Transverse colon (tissue), 4 donors: ENCODE data around the gene INPP5F. TPM values are rescaled to one million over a fixed set of nuclear protein-coding genes. Genes with fewer than 3 reads are reported as not detected.
A peak's percentile ranks its signal among the peaks of the same experiment; 100 is the strongest.

ENCODE experiments used
- DNase-seq: peaks from one replicate; pipeline ENCODE4 v3.0.0-alpha.2; 2019
- H3K27ac ChIP-seq, 4 donors: fragments of 200-600 bp; sonication (generic); 2 replicates each; pipeline ENCODE4 v1.5.1; 2016 to 2018; ENCODE audit warnings: inconsistent platforms in 4 of 4
- H3K27me3 ChIP-seq: fragments of 200-600 bp; sonication (generic); 2 replicates; pipeline ENCODE4 v1.5.1; 2017; ENCODE audit warnings: inconsistent platforms
- H3K36me3 ChIP-seq, 4 donors: fragments of 200-600 bp; sonication (generic); 2 replicates each; pipeline ENCODE4 v1.5.1; 2017 to 2019; ENCODE audit warnings: inconsistent platforms in 4 of 4
- H3K4me1 ChIP-seq, 4 donors: fragments of 200-600 bp; sonication (generic); 2 replicates each; pipeline ENCODE4 v1.5.1; 2017 to 2020; ENCODE audit warnings: inconsistent platforms in 4 of 4
- H3K4me3 ChIP-seq, 4 donors: fragments of 200-600 bp; sonication (generic); 1 replicate in 1 of 4; 2 replicates in 3 of 4; pipeline versions ENCODE4 v1.5.1 to v1.6.1; 2017 to 2019; ENCODE audit warnings: inconsistent platforms in 4 of 4
- H3K9me3 ChIP-seq, 2 donors: fragments of 200-600 bp; sonication (generic); 2 replicates each; pipeline ENCODE4 v1.5.1; 2017 to 2019; ENCODE audit warnings: inconsistent platforms in 2 of 2
- EP300 ChIP-seq: sonication (generic); formaldehyde crosslinking; IDR thresholded peaks from one replicate; pipeline ENCODE4 v1.6.1; 2017; ENCODE audit warnings: antibody characterized with exemption, low read depth
- POLR2A ChIP-seq: fragments of 450-650 bp; IDR thresholded peaks from one replicate; pipeline ENCODE4 v1.6.1; 2016; ENCODE audit warnings: antibody characterized with exemption, mild to moderate bottlenecking, moderate library complexity
- POLR2AphosphoS5 ChIP-seq, 3 donors: sonication (generic); formaldehyde crosslinking; IDR thresholded peaks; one replicate each; pipeline ENCODE4 v1.6.1; 2016; ENCODE audit warnings: antibody characterized with exemption in 3 of 3
- WGBS, 2 donors: methylation state at CpG; one replicate each; pipeline ENCODE4 v1.1.5; 2018; ENCODE audit warnings: low coverage in 1 of 2; 5-methylcytosine and 5-hydroxymethylcytosine counted together
- in situ Hi-C, 4 donors: fragments of 200-750 bp; cut with MboI; loops; one replicate each; pipeline versions ENCODE4 v1.15.0 to v1.15.1; 2017; ENCODE audit warnings: low sequenced_read_pairs in 3 of 4, low pct_ligation_motif_present in 1 of 4, low pct_unique_long_range_greater_than_20kb in 1 of 4
- intact Hi-C: fragments of 100-400 bp; cut with DNase I; formaldehyde crosslinking; loops from one replicate; pipeline ENCODE4 v1.15.1; 2023; ENCODE audit warnings: low total_unique reads
- small RNA-seq, 4 donors: library from RNA; depleted of rRNA; stranded (forward); fragments of <200 nt; gene quantifications; one replicate each; pipeline ENCODE3, GENCODE V24; 2016
- total RNA-seq, 4 donors: library from RNA; depleted of rRNA; stranded (reverse); fragments of >200 nt; gene quantifications; one replicate each; pipeline ENCODE4 v1.1.0, GENCODE V29; 2016
- TF ChIP-seq, protein P1 (sequence below), 5 experiments: fragments of 200-600 bp in 3 of 5; fragments of 450-650 bp in 2 of 5; sonication (generic) in 3 of 5; IDR thresholded peaks; 1 replicate in 2 of 5; 2 replicates in 3 of 5; pipeline ENCODE4 v1.5.1; 2016 to 2017; ENCODE audit warnings: antibody characterized with exemption in 5 of 5, inconsistent platforms in 3 of 5, mild to moderate bottlenecking in 2 of 5, moderate library complexity in 1 of 5

Gene INPP5F
- total RNA-seq, 4 donors from 2014 or later = 11.6 to 24.6 (median 16.6) TPM

DNA sequence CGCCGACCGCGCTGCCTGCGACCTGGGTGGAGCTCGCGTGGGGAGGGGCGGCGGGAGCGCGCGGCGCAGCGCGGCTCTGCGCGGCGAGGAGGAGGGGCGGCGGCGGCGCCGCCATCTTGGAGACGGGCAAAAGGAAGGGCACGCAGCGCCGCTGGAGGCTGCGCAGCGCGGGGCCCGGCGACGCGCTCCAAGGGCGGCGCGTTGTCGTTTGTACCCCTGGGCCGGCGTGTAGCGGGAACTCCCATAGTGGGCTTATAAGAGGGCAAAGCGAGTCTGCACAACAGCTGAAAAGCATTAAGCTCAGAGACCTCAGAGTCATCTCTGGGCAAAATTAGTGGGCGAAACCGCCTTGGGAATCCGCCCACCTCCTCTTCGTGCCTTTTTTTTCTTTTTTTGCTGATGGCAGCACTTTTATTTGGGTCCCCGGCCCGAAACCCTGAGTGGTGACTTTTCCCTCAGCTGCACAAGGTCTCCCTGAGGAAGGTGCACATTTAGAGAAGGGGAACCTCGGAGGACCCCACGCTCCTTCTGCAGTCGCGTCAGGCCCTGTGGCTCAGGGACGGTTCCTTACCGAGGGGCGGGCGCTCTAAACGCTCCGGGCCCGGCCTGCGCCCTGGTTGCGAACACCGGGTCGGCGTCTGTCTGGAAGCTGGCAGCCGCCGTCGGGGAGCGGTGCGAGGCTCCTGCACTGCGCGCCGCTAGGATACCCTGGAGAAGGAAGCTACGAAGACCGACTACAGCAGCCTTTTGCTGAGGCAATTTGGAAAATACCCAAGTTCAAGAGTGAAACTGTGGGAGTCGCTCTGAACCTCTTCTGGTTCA, 147.2 kb downstream of the INPP5F start:
- peak overlapping the region; percentile 68 to 94 (median 84) for H3K4me3 ChIP-seq
- intact Hi-C loops = no loop called here
- 0 to 1% methylated on average over 2 to 73 of the region's 75 CpGs for WGBS, 2 donors
- no peaks in the 10 kb centered on the region for H3K9me3 ChIP-seq
- H3K36me3 ChIP-seq = no peaks in the 10 kb centered on the region
- no peak for TF ChIP-seq EP300
- TF ChIP-seq, protein P1, sequence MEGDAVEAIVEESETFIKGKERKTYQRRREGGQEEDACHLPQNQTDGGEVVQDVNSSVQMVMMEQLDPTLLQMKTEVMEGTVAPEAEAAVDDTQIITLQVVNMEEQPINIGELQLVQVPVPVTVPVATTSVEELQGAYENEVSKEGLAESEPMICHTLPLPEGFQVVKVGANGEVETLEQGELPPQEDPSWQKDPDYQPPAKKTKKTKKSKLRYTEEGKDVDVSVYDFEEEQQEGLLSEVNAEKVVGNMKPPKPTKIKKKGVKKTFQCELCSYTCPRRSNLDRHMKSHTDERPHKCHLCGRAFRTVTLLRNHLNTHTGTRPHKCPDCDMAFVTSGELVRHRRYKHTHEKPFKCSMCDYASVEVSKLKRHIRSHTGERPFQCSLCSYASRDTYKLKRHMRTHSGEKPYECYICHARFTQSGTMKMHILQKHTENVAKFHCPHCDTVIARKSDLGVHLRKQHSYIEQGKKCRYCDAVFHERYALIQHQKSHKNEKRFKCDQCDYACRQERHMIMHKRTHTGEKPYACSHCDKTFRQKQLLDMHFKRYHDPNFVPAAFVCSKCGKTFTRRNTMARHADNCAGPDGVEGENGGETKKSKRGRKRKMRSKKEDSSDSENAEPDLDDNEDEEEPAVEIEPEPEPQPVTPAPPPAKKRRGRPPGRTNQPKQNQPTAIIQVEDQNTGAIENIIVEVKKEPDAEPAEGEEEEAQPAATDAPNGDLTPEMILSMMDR (IDR thresholded peaks at IDR 0.05) = no peak
- TF ChIP-seq POLR2A = peak; percentile 59
- peak in 1 of 3 donors; percentile 69 for TF ChIP-seq POLR2AphosphoS5 (IDR thresholded peaks at IDR 0.05)
- DNase-seq = peak; percentile 91
- H3K27me3 ChIP-seq = no peaks in the 10 kb centered on the region
- peaks cover 17 to 36% (median 22%) of the 10 kb centered on the region in 4 donors for H3K4me1 ChIP-seq
- peak overlapping the region; percentile 89 to 98 (median 94) for H3K27ac ChIP-seq
- in situ Hi-C loops = loop anchor here in 1 of 4 donors (25.0 kb wide), 1 partner anchor 111 kb away; no protein-coding TSS in a partner anchor

DNA sequence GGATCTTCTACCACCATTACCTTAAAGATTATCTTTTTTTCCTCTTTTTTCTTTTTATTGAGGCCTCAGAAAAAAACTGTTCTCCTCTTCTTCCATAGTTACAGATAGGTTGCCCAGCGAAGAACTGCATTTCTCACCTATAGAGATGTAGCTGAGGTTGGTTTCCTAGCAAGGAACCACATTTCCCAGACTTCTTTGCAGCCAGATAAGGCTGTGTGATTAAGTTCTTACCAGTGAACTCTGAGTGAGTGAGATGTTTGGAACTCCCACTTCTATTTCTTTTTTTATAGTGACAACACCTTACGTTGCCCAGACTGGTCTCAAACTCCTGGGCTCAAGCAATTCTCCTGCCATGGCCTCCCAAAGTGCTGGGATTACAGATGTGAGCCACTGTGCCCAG, 152.7 kb downstream of the INPP5F start:
- TF ChIP-seq EP300 (no peak), POLR2A (no peak), POLR2AphosphoS5 (IDR thresholded peaks at IDR 0.05) (no peak)
- TF ChIP-seq, protein P1 (IDR thresholded peaks at IDR 0.05) = no peak
- peaks cover 5 to 6% (median 6%) of the 10 kb centered on the region in 4 donors for H3K4me1 ChIP-seq
- WGBS, 2 donors = 68 to 70% methylated on average over 2 of the region's 2 CpGs
- no peaks in the 10 kb centered on the region for H3K9me3 ChIP-seq
- H3K4me3 ChIP-seq = no peak overlapping the region
- no peak overlapping the region for H3K27ac ChIP-seq
- no peaks in the 10 kb centered on the region for H3K36me3 ChIP-seq
- in situ Hi-C loops = no loop called here
- no peaks in the 10 kb centered on the region for H3K27me3 ChIP-seq
- DNase-seq = no peak
- intact Hi-C loops = no loop called here

Small RNA genes lying within 50 kb of the gene (small RNA-seq; reads per million reads assigned to genes)
- 0 reads per million in 4 donors for gene RN7SL846P

Other genes with a start within 250 kb of the INPP5F start
- 10 to 100 TPM; 26.3 to 47.1 (median 38.8) TPM for gene RGS10, start 183.3 kb upstream of the INPP5F start, total RNA-seq
- gene TIAL1, start 129.1 kb upstream of the INPP5F start, total RNA-seq = 100 to 1,000 TPM in 1 of 4 donors, 10 to 100 TPM in 3; 35.2 to 117 (median 66.7) TPM
- gene BAG3, start 74.7 kb upstream of the INPP5F start, total RNA-seq = 10 to 100 TPM; 22.5 to 85.7 (median 32.4) TPM
- gene MCMBP, start 146.8 kb downstream of the INPP5F start, total RNA-seq = 10 to 100 TPM; 26.2 to 44.4 (median 35.5) TPM
- gene SEC23IP, start 166.7 kb downstream of the INPP5F start, total RNA-seq = 10 to 100 TPM; 20.5 to 51.7 (median 31.8) TPM